HG03457 (cell line): ENCODE results near the gene JOSD1.

Experiments used
- ATAC-seq: cut with Tn5 transposase; IDR thresholded peaks from one replicate; pipeline ENCODE4 v1.9.1; 2021; ENCODE audit warnings: moderate number of reproducible peaks; ENCODE audit not compliant: unreplicated experiment

The JOSD1 gene

GRCh38 chr22:38733724-38734381 is 33.1 kb upstream of the JOSD1 start:
- ATAC-seq: no peak

- no peak for ATAC-seq
Observed at GRCh38 chr22:38733329-38733723, 32.6 kb upstream of the JOSD1 start.

- ATAC-seq: no peak
Observed at GRCh38 chr22:38732251-38732815, 31.6 kb upstream of the JOSD1 start.

- ATAC-seq: no peak
Observed at GRCh38 chr22:38731703-38732161, 31.0 kb upstream of the JOSD1 start.

- ATAC-seq: no peak
Observed at GRCh38 chr22:38730411-38730871, 29.7 kb upstream of the JOSD1 start.

GRCh38 chr22:38729946-38730345 is 29.2 kb upstream of the JOSD1 start:
- ATAC-seq: no peak

- ATAC-seq: no peak
Observed at GRCh38 chr22:38728871-38729796, 28.4 kb upstream of the JOSD1 start.

GRCh38 chr22:38727530-38728451 is 27.0 kb upstream of the JOSD1 start:
- no peak for ATAC-seq

GRCh38 chr22:38727123-38727522 is 26.4 kb upstream of the JOSD1 start:
- no peak for ATAC-seq

- ATAC-seq: no peak
Observed at GRCh38 chr22:38725900-38726655, 25.3 kb upstream of the JOSD1 start.

- ATAC-seq: no peak
Observed at GRCh38 chr22:38724926-38725571, 24.3 kb upstream of the JOSD1 start.

GRCh38 chr22:38724176-38724575 is 23.4 kb upstream of the JOSD1 start:
- no peak for ATAC-seq

- ATAC-seq: no peak
Observed at GRCh38 chr22:38721551-38721950, 20.8 kb upstream of the JOSD1 start.

- ATAC-seq: no peak
Observed at GRCh38 chr22:38720350-38720749, 19.6 kb upstream of the JOSD1 start.

GRCh38 chr22:38719196-38719595 is 18.5 kb upstream of the JOSD1 start:
- ATAC-seq: no peak

- ATAC-seq: no peak
Observed at GRCh38 chr22:38718414-38718813, 17.7 kb upstream of the JOSD1 start.

GRCh38 chr22:38717244-38717643 is 16.5 kb upstream of the JOSD1 start:
- ATAC-seq: no peak

- no peak for ATAC-seq
Observed at GRCh38 chr22:38716826-38717225, 16.1 kb upstream of the JOSD1 start.

GRCh38 chr22:38716271-38716670 is 15.5 kb upstream of the JOSD1 start:
- ATAC-seq: no peak
